Uterine smooth muscle cell (primary cell): ENCODE data around the gene TCTN1. TPM values are rescaled to one million over a fixed set of nuclear protein-coding genes. Genes with fewer than 3 reads are reported as not detected.

Experiments used
- total RNA-seq: library from RNA; depleted of rRNA; stranded (reverse); fragments of >200 nt; gene quantifications from 2 replicates; pipeline ENCODE4 v1.2.3, GENCODE V29; 2014

The TCTN1 gene
- 20.0 and 29.7 TPM in 2 replicates for total RNA-seq

DNA sequence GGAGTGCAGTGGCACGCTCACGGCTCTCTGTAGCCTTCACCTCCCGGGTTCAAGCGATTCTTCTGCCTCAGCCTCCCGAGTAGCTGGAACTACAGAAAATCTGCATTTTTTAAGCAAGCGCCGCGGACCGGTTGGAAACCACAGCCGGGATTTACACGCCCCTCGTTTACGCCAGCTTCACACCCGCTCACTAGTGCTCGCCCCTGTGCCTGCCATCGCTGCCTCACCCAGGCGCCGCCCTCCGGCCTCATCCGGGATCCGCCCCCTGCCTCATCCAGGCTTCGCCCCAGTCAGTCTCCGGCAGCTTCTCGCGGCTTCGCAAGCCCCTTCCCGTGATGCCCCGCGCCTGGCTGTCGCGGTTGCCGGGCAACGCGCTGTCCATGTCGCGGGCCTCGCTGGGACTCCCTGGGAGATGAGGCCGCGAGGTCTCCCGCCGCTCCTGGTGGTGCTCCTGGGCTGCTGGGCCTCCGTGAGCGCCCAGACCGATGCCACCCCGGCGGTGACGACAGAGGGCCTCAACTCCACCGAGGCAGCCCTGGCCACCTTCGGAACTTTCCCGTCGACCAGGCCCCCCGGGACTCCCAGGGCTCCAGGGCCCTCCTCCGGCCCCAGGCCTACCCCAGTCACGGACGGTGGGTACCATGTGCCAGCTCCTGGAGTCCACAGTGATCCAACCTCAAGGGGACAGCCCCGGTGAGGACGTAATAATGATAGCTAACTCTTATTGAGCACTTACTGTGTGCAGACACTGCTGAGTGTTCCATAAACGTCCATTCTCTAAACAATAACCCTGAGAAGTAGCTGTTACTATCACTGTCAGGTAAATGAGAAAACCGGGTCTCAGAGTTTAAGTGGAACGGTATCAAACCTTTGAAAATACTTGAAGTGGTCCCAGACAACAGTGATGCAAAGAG, at the start of gene TCTN1:
Gene TCTN1 (plus strand): TSS at position 359 of the 914 bp plus-strand sequence. CDS start 54 bp downstream, at position 413.

DNA sequence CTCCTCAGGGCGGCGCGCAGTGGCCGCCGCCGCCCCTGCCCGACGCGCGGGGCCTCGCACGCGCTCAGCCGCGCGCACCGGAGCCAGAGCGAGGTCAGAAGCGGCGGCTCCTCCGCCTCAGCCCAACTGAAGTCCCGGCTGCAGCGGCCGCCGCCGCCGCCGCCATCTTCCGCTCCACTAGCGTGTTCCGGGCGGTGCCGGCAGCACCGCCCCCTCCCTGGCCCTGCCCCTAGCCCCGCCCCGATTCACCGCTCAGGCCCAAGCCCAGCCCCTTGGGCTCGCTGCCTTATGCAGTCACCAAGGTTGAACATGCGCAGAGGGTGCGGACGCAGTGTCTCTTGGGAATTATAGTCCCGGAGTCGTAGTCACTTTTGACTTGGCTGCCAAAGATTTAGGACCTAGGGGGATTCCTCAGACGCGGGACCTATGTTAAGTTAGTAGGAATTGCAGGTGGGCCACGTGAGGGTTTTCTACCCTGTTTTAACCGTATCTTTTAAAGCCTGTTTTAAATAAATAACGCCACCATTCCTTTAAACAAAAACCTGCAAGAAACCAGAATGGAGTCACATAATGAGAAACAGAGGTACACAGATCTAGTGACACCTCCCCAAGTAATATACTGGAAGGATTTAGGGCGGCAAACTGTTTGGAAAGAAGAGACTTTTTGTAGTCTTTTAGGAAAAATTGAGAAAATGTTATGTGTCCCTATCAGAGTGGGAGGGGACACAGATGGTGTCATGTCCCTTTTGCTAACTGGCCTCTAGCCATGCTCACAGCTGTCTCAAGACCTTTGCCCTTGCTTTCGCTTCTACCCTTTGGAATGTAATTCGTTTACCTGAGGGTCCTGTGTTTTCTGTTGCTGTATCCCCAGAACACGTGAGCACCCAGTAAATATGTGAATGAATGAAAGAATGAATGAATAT, 30.5 kb upstream of the TCTN1 start, which contains the start of gene PPTC7:
Gene PPTC7 (minus strand): TSS at position 182 of the 923 bp plus-strand sequence. CDS start 287 bp downstream, outside the sequence.

DNA sequence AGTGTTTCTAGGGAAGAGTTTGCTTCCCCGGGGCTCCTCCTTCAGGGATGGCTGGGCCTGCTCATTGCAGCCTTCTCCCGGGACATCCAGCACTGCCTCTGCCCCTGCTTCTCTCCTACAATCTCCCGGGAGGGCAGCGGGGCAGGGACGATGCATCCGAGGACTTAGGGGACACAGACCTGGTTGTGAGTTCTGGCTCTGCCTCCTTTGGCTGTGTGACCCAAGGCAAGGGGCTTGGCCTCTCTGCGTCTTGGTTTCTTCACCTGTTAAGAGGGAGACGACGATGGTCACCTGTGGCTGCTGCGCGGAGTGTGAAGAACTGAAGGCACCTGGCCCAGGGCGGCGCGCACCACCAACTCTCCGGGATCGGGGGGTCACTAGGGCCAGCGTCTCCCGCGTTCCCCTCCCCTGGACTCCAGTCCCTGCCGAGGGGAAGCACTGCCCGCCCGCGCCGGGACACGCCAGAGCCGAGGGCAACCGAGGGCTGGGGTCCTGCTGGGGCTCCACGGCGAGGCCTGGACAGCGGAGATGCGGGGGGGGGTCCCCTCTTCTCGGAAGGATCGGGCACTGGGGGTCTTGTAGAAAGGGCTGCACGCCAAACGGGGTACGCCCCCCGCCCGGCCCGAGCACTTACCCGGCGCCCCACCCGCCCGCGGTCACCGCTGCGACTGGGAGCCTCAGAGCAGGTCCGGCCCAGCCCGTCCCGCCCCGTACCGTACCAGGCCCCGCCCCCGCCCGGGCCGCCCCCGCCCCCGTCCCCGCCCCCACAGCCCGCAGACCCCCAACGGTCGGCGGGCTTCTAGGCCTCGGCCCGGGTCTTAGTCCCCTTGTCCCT, 74.7 kb downstream of the TCTN1 start, which contains the start of gene HVCN1:
Gene HVCN1 (minus strand): TSS at position 670 of the 835 bp plus-strand sequence. CDS start 5,870 bp downstream, outside the sequence.

Other genes starting within 250 kb of the TCTN1 start
- 47.9 and 65.2 TPM in 2 replicates for gene ANAPC7, start 210.4 kb upstream of the TCTN1 start, total RNA-seq
- 244 and 247 TPM in 2 replicates for gene ARPC3, start 163.8 kb upstream of the TCTN1 start, total RNA-seq
- 17.1 and 28.1 TPM in 2 replicates for gene GPN3, start 145.9 kb upstream of the TCTN1 start, total RNA-seq
- gene FAM216A, start 145.3 kb upstream of the TCTN1 start, total RNA-seq, result 15.2 and 19.4 TPM in 2 replicates
- gene VPS29, start 112.0 kb upstream of the TCTN1 start, total RNA-seq, result 54.0 and 93.1 TPM in 2 replicates
- 0.25 and 0.55 TPM in 2 replicates for gene RAD9B, start 111.8 kb upstream of the TCTN1 start, total RNA-seq
- gene PPTC7, start 30.8 kb upstream of the TCTN1 start, total RNA-seq, result 10.9 and 12.4 TPM in 2 replicates
- 4.9 and 7.9 TPM in 2 replicates for gene HVCN1, start 75.0 kb downstream of the TCTN1 start, total RNA-seq
- 116 and 156 TPM in 2 replicates for gene PPP1CC, start 128.8 kb downstream of the TCTN1 start, total RNA-seq
- gene CCDC63, start 232.9 kb downstream of the TCTN1 start, total RNA-seq, result not detected in 2 replicates